ENCODE results near the gene MAGI2.
"Not testable (repeated sequence)": the region's sequence is repeated elsewhere in the genome, so short reads cannot be mapped to it uniquely, and the experiment has no call there.

MAGI2 gene

GRCh38 chr7:78317371-78317770 is 1136.1 kb downstream of the MAGI2 start:
- no peak for DNase-seq

- DNase-seq, result no peak
Measured at GRCh38 chr7:78316110-78316509, 1137.4 kb downstream of the MAGI2 start.

- DNase-seq, result no peak
Measured at GRCh38 chr7:78315119-78315518, 1138.3 kb downstream of the MAGI2 start.

GRCh38 chr7:78311181-78311580 is 1142.3 kb downstream of the MAGI2 start:
- DNase-seq, result no peak

GRCh38 chr7:78307892-78308291 is 1145.6 kb downstream of the MAGI2 start:
- no peak for DNase-seq

- DNase-seq, result no peak
Measured at GRCh38 chr7:78306634-78307033, 1146.8 kb downstream of the MAGI2 start.

- no peak for DNase-seq
Measured at GRCh38 chr7:78301407-78301806, 1152.1 kb downstream of the MAGI2 start.

- DNase-seq, result no peak
Measured at GRCh38 chr7:78299088-78299487, 1154.4 kb downstream of the MAGI2 start.

- no peak for DNase-seq
Measured at GRCh38 chr7:78296644-78297371, 1156.7 kb downstream of the MAGI2 start.

GRCh38 chr7:78296046-78296597 is 1157.3 kb downstream of the MAGI2 start:
- DNase-seq, result no peak

- not testable (repeated sequence) for DNase-seq
Measured at GRCh38 chr7:78289471-78289870, 1164.0 kb downstream of the MAGI2 start.

GRCh38 chr7:78284945-78285344 is 1168.5 kb downstream of the MAGI2 start:
- no peak for DNase-seq

- no peak for DNase-seq
Measured at GRCh38 chr7:78280276-78280675, 1173.2 kb downstream of the MAGI2 start.

- no peak for DNase-seq
Measured at GRCh38 chr7:78279457-78279856, 1174.0 kb downstream of the MAGI2 start.

GRCh38 chr7:78279032-78279431 is 1174.4 kb downstream of the MAGI2 start:
- no peak for DNase-seq

GRCh38 chr7:78267141-78267540 is 1186.3 kb downstream of the MAGI2 start:
- no peak for DNase-seq

GRCh38 chr7:78265486-78265885 is 1188.0 kb downstream of the MAGI2 start:
- no peak for DNase-seq

GRCh38 chr7:78265071-78265470 is 1188.4 kb downstream of the MAGI2 start:
- DNase-seq, result no peak

GRCh38 chr7:78264105-78264504 is 1189.4 kb downstream of the MAGI2 start:
- no peak for DNase-seq

- no peak for DNase-seq
Measured at GRCh38 chr7:78261739-78262138, 1191.7 kb downstream of the MAGI2 start.

GRCh38 chr7:78261302-78261701 is 1192.2 kb downstream of the MAGI2 start:
- DNase-seq, result no peak

- no peak for DNase-seq
Measured at GRCh38 chr7:78260826-78261225, 1192.6 kb downstream of the MAGI2 start.

- DNase-seq, result no peak
Measured at GRCh38 chr7:78254726-78255055, 1198.8 kb downstream of the MAGI2 start.

GRCh38 chr7:78253850-78254725 is 1199.4 kb downstream of the MAGI2 start:
- DNase-seq, result no peak

All from inflammatory macrophage treated with lipopolysaccharide for 1 hour (primary cell).